GM23338 (cell line): ENCODE data around the gene MCMBP. TPM values are rescaled to one million over a fixed set of nuclear protein-coding genes. Genes with fewer than 3 reads are reported as not detected.

Experiments
- ATAC-seq: fragments of 200-7000 bp; cut with Tn5 transposase; 3 replicates; pipeline ENCODE4 v1.9.1; 2020
- DNase-seq: peaks from one replicate; pipeline ENCODE4 v3.0.0-alpha.2; 2015; ENCODE audit warnings: low spot score
- H2AFZ ChIP-seq: fragments of 200-600 bp; sonication (generic); 2 replicates; pipeline ENCODE4 v1.8.0; 2016; ENCODE audit warnings: antibody characterized with exemption, mild to moderate bottlenecking, moderate library complexity
- H3F3A ChIP-seq: fragments of 200-600 bp; sonication (generic); replicated peaks from 2 replicates; pipeline ENCODE4 v1.8.0; 2017; ENCODE audit warnings: antibody characterized with exemption, mixed run types, low read depth
- H3K27ac ChIP-seq: fragments of 200-600 bp; sonication (generic); 2 replicates; pipeline ENCODE4 v1.6.1; 2016; ENCODE audit warnings: low read depth
- H3K27me3 ChIP-seq: fragments of 200-600 bp; sonication (generic); 2 replicates; pipeline ENCODE4 v1.8.0; 2016; ENCODE audit warnings: mild to moderate bottlenecking, mixed run types, moderate library complexity; ENCODE audit not compliant: insufficient read depth
- H3K36me3 ChIP-seq: fragments of 200-600 bp; sonication (generic); 2 replicates; pipeline ENCODE4 v1.8.0; 2016; ENCODE audit warnings: mild to moderate bottlenecking; ENCODE audit not compliant: insufficient read depth
- H3K4me1 ChIP-seq: fragments of 200-600 bp; sonication (generic); 2 replicates; pipeline ENCODE4 v1.8.0; 2016; ENCODE audit warnings: mild to moderate bottlenecking, moderate library complexity; ENCODE audit not compliant: insufficient read depth
- H3K4me2 ChIP-seq: fragments of 200-600 bp; sonication (generic); 2 replicates; pipeline ENCODE4 v1.7.1; 2017; ENCODE audit warnings: mixed run types
- H3K4me3 ChIP-seq: fragments of 200-600 bp; sonication (generic); 2 replicates; pipeline ENCODE4 v1.6.1; 2016; ENCODE audit warnings: mixed run types
- H3K79me2 ChIP-seq: fragments of 200-600 bp; sonication (generic); replicated peaks from 2 replicates; pipeline ENCODE4 v1.8.0; 2017; ENCODE audit warnings: mild to moderate bottlenecking; ENCODE audit not compliant: insufficient read depth
- H3K9me2 ChIP-seq: fragments of 200-600 bp; sonication (generic); 2 replicates; pipeline ENCODE4 v1.8.0; 2017; ENCODE audit not compliant: insufficient read depth
- H4K20me1 ChIP-seq: fragments of 200-600 bp; sonication (generic); replicated peaks from 2 replicates; pipeline ENCODE4 v1.8.0; 2017; ENCODE audit warnings: mild to moderate bottlenecking; ENCODE audit not compliant: insufficient read depth
- H3K27ac Mint-ChIP-seq: 2 replicates; pipeline ENCODE4 v1.8.0; 2020; ENCODE audit warnings: inconsistent platforms, mild to moderate bottlenecking, moderate library complexity, mixed read lengths
- H3K27me3 Mint-ChIP-seq: 3 replicates; pipeline ENCODE4 v1.8.0; 2022; ENCODE audit warnings: low read depth, mild to moderate bottlenecking, moderate library complexity, mixed read lengths, inconsistent platforms; ENCODE audit not compliant: insufficient read depth, poor library complexity
- H3K36me3 Mint-ChIP-seq: 3 replicates; pipeline ENCODE4 v1.8.0; 2021; ENCODE audit warnings: low read depth, mild to moderate bottlenecking, inconsistent platforms, moderate library complexity, mixed read lengths
- H3K4me1 Mint-ChIP-seq: 3 replicates; pipeline ENCODE4 v1.8.0; 2020; ENCODE audit warnings: mild to moderate bottlenecking, inconsistent platforms, mixed read lengths
- H3K4me3 Mint-ChIP-seq: 3 replicates; pipeline ENCODE4 v1.8.0; 2021; ENCODE audit warnings: moderate library complexity, mild to moderate bottlenecking, inconsistent platforms, mixed read lengths
- H3K9me3 Mint-ChIP-seq: 3 replicates; pipeline ENCODE4 v1.8.0; 2020; ENCODE audit warnings: moderate library complexity, mild to moderate bottlenecking, inconsistent platforms, mixed read lengths
- CREB1 ChIP-seq: fragments of 250-450 bp; sonication (Bioruptor Pico); IDR thresholded peaks from 2 replicates; pipeline ENCODE4 v1.5.0; 2020; ENCODE audit warnings: low read depth, mild to moderate bottlenecking, moderate library complexity
- CTCF ChIP-seq, 2 experiments: fragments of 200-600 bp in 1 of 2; sonication (generic) in 1 of 2; conservative IDR thresholded peaks; 2 replicates each; pipeline versions ENCODE4 v1.5.1 to v1.6.1; 2016 to 2017; ENCODE audit warnings: antibody characterized with exemption in 2 of 2, low read depth in 2 of 2, mild to moderate bottlenecking in 2 of 2, moderate library complexity in 1 of 2
- ETS1 ChIP-seq: IDR thresholded peaks from 2 replicates; pipeline ENCODE4 v1.6.1; 2016; ENCODE audit warnings: antibody characterized with exemption
- EZH2 ChIP-seq: fragments of 200-600 bp; sonication (generic); IDR thresholded peaks from one replicate; pipeline ENCODE4 v1.8.0; 2017; ENCODE audit warnings: antibody characterized with exemption, mild to moderate bottlenecking, low read depth; ENCODE audit not compliant: unreplicated experiment
- EZH2phosphoT487 ChIP-seq: fragments of 200-600 bp; sonication (generic); IDR thresholded peaks from one replicate; pipeline ENCODE4 v1.8.1; 2018; ENCODE audit warnings: antibody characterized with exemption; ENCODE audit not compliant: unreplicated experiment
- JUNB ChIP-seq: IDR thresholded peaks from one replicate; pipeline ENCODE4 v1.6.1; 2016; ENCODE audit warnings: antibody characterized with exemption; ENCODE audit not compliant: unreplicated experiment
- NANOG ChIP-seq: IDR thresholded peaks from 2 replicates; pipeline ENCODE4 v1.6.1; 2016; ENCODE audit warnings: antibody characterized with exemption, borderline replicate concordance
- POLR2AphosphoS5 ChIP-seq: IDR thresholded peaks from 2 replicates; pipeline ENCODE4 v1.6.1; 2016; ENCODE audit warnings: antibody characterized with exemption, low read depth
- REST ChIP-seq: IDR thresholded peaks from one replicate; pipeline ENCODE4 v1.6.1; 2018; ENCODE audit warnings: antibody characterized with exemption; ENCODE audit not compliant: unreplicated experiment
- STAT1 ChIP-seq: IDR thresholded peaks from one replicate; pipeline ENCODE4 v1.6.1; 2016; ENCODE audit warnings: antibody characterized with exemption; ENCODE audit not compliant: unreplicated experiment
- ZNF114 ChIP-seq: fragments of 250-450 bp; sonication (Bioruptor Pico); IDR thresholded peaks from 2 replicates; pipeline ENCODE4 v1.5.0; 2020; ENCODE audit warnings: mild to moderate bottlenecking, moderate library complexity
- ZNF331 ChIP-seq: fragments of 250-450 bp; sonication (Bioruptor Pico); IDR thresholded peaks from 2 replicates; pipeline ENCODE4 v1.5.0; 2020; ENCODE audit warnings: low read depth, mild to moderate bottlenecking, moderate library complexity
- ZNF462 ChIP-seq: fragments of 250-450 bp; sonication (Bioruptor Pico); IDR thresholded peaks from 2 replicates; pipeline ENCODE4 v1.5.0; 2020; ENCODE audit warnings: mild to moderate bottlenecking, moderate library complexity
- polyA plus RNA-seq: library from polyadenylated mRNA; unstranded; fragments of >200 nt; fragmentation: Nextera tagmentation; extraction: Ambion mirVana; gene quantifications from 2 replicates; pipeline ENCODE4 v1.2.1, GENCODE V29; 2016
- total RNA-seq: library from RNA; depleted of rRNA; stranded (reverse); fragments of >200 nt; shearing (Covaris generic); gene quantifications from 2 replicates; pipeline ENCODE4 v1.2.3, GENCODE V29; 2014

The MCMBP gene
- total and polyA plus RNA-seq, 2 experiments from 2014 or later: 30.9 to 76.6 TPM

GRCh38 chr10:119919826-119920225 is 47.2 kb upstream of the MCMBP start:
- H3K36me3 Mint-ChIP-seq: peaks cover 60% of the 10 kb centered on the region

More at GRCh38 chr10:119919826-119920225, 47.2 kb upstream of the MCMBP start:
- Histone ChIP-seq H3K36me3 (peaks cover 49% of the 10 kb centered on the region), H3F3A (no peaks in the 10 kb centered on the region), H3K4me3 (no peak overlapping the region), H4K20me1 (peaks cover 11% of the 10 kb centered on the region), H3K9me2 (no peaks in the 10 kb centered on the region), H3K4me2 (no peak overlapping the region), H3K79me2 (no peaks in the 10 kb centered on the region), H3K27ac (no peak overlapping the region), H2AFZ (no peak overlapping the region), H3K27me3 (no peaks in the 10 kb centered on the region), H3K4me1 (no peaks in the 10 kb centered on the region)
- Mint-ChIP-seq H3K4me1 (no peaks in the 10 kb centered on the region), H3K27me3 (no peaks in the 10 kb centered on the region), H3K9me3 (no peaks in the 10 kb centered on the region), H3K27ac (no peak overlapping the region), H3K4me3 (no peak overlapping the region)
- no peak for DNase-seq
- no peak for TF ChIP-seq REST
- TF ChIP-seq CREB1 (CRISPR knock-in tag): no peak
- TF ChIP-seq POLR2AphosphoS5: no peak
- no peak for TF ChIP-seq EZH2phosphoT487
- TF ChIP-seq CTCF (conservative IDR thresholded peaks at IDR 0.05; ENCODE audit: low read depth in 2 of 2): no peak
- no peak for TF ChIP-seq EZH2
- no peak for TF ChIP-seq STAT1
- TF ChIP-seq ZNF331: no peak
- no peak for TF ChIP-seq ZNF114 (CRISPR knock-in tag)
- no peak for TF ChIP-seq ETS1
- TF ChIP-seq ZNF462: no peak
- no peak for TF ChIP-seq NANOG
- TF ChIP-seq JUNB: no peak
- ATAC-seq: no peak
